ENCODE measurements around the gene HPGD.

The HPGD gene

DNA sequence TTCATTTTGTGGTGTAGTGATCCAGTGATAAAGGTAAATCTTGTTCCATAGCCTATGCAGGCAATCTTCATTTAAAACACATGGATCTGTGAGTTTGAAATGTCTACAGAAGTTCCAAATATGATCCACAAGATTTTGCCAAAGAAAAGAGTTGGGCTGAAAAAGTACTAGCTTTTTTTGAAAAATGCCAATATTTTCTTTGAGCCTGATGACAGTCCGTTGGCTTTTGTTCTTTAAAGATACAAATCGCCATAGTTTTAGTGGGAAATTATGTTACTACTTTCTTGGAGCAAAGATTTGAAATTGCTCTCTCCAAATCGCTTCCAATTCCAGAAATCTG lies 71.5 kb downstream of the HPGD start:
- H3K4me1 ChIP-seq (ENCODE audit: control insufficient read depth, low read length) = no peaks in the 10 kb centered on the region
- H3K36me3 ChIP-seq (ENCODE audit: control insufficient read depth, low read length) = no peaks in the 10 kb centered on the region
- H3K27me3 ChIP-seq (ENCODE audit: control insufficient read depth, low read length) = no peaks in the 10 kb centered on the region
- no peaks in the 10 kb centered on the region for H3F3A ChIP-seq (ENCODE audit: control insufficient read depth, insufficient read depth)
- TF ChIP-seq EZH2phosphoT487 (IDR thresholded peaks at IDR 0.05; ENCODE audit: borderline replicate concordance, low read length) = no peak
- TF ChIP-seq, protein P1, sequence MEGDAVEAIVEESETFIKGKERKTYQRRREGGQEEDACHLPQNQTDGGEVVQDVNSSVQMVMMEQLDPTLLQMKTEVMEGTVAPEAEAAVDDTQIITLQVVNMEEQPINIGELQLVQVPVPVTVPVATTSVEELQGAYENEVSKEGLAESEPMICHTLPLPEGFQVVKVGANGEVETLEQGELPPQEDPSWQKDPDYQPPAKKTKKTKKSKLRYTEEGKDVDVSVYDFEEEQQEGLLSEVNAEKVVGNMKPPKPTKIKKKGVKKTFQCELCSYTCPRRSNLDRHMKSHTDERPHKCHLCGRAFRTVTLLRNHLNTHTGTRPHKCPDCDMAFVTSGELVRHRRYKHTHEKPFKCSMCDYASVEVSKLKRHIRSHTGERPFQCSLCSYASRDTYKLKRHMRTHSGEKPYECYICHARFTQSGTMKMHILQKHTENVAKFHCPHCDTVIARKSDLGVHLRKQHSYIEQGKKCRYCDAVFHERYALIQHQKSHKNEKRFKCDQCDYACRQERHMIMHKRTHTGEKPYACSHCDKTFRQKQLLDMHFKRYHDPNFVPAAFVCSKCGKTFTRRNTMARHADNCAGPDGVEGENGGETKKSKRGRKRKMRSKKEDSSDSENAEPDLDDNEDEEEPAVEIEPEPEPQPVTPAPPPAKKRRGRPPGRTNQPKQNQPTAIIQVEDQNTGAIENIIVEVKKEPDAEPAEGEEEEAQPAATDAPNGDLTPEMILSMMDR (IDR thresholded peaks at IDR 0.05; ENCODE audit: low read depth, low read length, poor library complexity, severe bottlenecking) = no peak
- no peak overlapping the region for H3K27ac ChIP-seq (ENCODE audit: low read depth, low read length)
- H3K79me2 ChIP-seq (ENCODE audit: control insufficient read depth, low read length) = no peaks in the 10 kb centered on the region
- H3K4me2 ChIP-seq (ENCODE audit: low read length) = no peak overlapping the region
- H3K9me3 ChIP-seq (ENCODE audit: control insufficient read depth, insufficient read depth, low read length) = no peaks in the 10 kb centered on the region
- no peaks in the 10 kb centered on the region for H3K9me2 ChIP-seq (replicated peaks; ENCODE audit: control insufficient read depth, low read length)
- no peak overlapping the region for H3K4me3 ChIP-seq (ENCODE audit: low read length)
- H4K20me1 ChIP-seq (ENCODE audit: control insufficient read depth, insufficient read depth, low read depth, low read length) = no peaks in the 10 kb centered on the region

DNA sequence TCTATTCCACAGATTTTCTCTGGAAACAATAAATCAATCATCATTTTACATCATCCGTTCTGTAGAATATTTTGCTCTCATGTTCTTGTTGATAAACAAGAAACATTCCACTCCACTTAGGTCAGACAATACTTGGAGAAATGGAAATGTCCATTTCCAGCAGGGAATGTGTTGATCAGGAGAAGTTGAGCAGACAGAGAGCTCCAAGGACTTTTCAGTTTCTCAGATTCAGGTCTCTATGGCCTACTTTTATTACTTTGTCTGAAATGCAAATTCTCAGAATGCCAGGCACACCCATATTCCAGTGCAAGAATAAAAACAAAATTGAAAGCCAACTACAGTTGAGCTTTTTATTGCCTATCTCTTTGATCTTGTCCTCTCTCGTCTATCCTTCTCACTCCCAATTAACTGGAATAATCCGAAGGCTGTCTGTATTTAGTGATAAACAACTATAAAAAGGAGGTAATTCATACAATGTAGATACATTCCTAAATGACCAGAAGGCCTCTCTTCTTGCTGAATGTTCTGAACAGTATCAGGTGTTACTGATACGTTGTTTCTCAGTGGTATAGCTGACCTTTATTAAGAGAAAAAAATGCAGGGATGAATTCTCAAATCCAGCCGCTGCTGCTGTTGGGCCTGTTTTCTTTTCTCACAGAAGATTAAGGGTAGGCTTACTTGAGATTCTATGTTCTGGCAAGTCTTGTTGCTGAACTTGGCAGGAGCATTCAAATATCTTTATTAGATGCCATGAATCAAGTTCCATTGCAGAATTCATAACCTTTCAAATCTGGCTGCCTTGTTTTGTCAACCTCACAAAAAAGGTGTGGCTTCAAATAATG lies 72.1 kb downstream of the HPGD start:
- no peak overlapping the region for H3K4me2 ChIP-seq (ENCODE audit: low read length)
- H4K20me1 ChIP-seq (ENCODE audit: control insufficient read depth, insufficient read depth, low read depth, low read length) = no peaks in the 10 kb centered on the region
- H3F3A ChIP-seq (ENCODE audit: control insufficient read depth, insufficient read depth) = no peaks in the 10 kb centered on the region

DNA sequence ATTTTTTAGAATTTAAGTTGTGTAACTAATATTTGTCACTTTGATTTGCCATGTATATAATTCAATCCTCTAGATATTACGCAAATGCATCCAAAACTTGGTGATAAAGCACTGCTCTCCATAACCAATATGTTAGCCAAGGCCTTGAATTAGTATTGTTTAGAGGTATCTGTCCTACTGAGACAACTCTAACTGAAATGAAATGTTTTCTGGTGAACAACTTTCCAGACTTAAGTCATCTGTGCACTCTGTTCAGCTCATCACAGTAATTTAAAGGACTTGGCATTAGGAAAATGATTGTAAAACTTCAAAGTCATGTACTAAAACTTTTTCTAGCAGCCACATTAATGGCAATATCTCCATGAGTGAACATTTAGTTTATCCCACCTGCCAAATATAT lies 73.1 kb downstream of the HPGD start:
- Histone ChIP-seq H3K27me3 (ENCODE audit: control insufficient read depth, low read length) (no peaks in the 10 kb centered on the region), H3K4me2 (ENCODE audit: low read length) (no peak overlapping the region), H3K4me1 (ENCODE audit: control insufficient read depth, low read length) (peaks cover 4% of the 10 kb centered on the region; the same call in 1 of the 2 replicates), H3K9me2 (replicated peaks; ENCODE audit: control insufficient read depth, low read length) (no peaks in the 10 kb centered on the region), H3F3A (ENCODE audit: control insufficient read depth, insufficient read depth) (no peaks in the 10 kb centered on the region), H3K4me3 (ENCODE audit: low read length) (no peak overlapping the region), H3K9me3 (ENCODE audit: control insufficient read depth, insufficient read depth, low read length) (no peaks in the 10 kb centered on the region), H3K36me3 (ENCODE audit: control insufficient read depth, low read length) (no peaks in the 10 kb centered on the region), H3K79me2 (ENCODE audit: control insufficient read depth, low read length) (no peaks in the 10 kb centered on the region), H3K27ac (ENCODE audit: low read depth, low read length) (no peak overlapping the region), H4K20me1 (ENCODE audit: control insufficient read depth, insufficient read depth, low read depth, low read length) (no peaks in the 10 kb centered on the region)
- TF ChIP-seq, protein P1 (IDR thresholded peaks at IDR 0.05; ENCODE audit: low read depth, low read length, poor library complexity, severe bottlenecking) = no peak
- TF ChIP-seq EZH2phosphoT487 (IDR thresholded peaks at IDR 0.05; ENCODE audit: borderline replicate concordance, low read length) = no peak

More for the DNA sequence above, 72.1 kb downstream of the HPGD start:
- Histone ChIP-seq H3K79me2 (ENCODE audit: control insufficient read depth, low read length) (no peaks in the 10 kb centered on the region), H3K9me3 (ENCODE audit: control insufficient read depth, insufficient read depth, low read length) (no peaks in the 10 kb centered on the region), H3K27me3 (ENCODE audit: control insufficient read depth, low read length) (no peaks in the 10 kb centered on the region), H3K9me2 (replicated peaks; ENCODE audit: control insufficient read depth, low read length) (no peaks in the 10 kb centered on the region), H3K4me3 (ENCODE audit: low read length) (no peak overlapping the region), H3K27ac (ENCODE audit: low read depth, low read length) (no peak overlapping the region), H3K36me3 (ENCODE audit: control insufficient read depth, low read length) (no peaks in the 10 kb centered on the region), H3K4me1 (ENCODE audit: control insufficient read depth, low read length) (no peaks in the 10 kb centered on the region)
- TF ChIP-seq, protein P1 (IDR thresholded peaks at IDR 0.05; ENCODE audit: low read depth, low read length, poor library complexity, severe bottlenecking) = no peak
- no peak for TF ChIP-seq EZH2phosphoT487 (IDR thresholded peaks at IDR 0.05; ENCODE audit: borderline replicate concordance, low read length)
